Measurements from ENCODE around the gene POLL.

GRCh38 chr10:101615525-101616116, 27.6 kb upstream of the POLL start:
- no peak for TF ChIP-seq ISL1 (CRISPR knock-in tag; IDR thresholded peaks at IDR 0.05)
- no peak for TF ChIP-seq POU6F1 (CRISPR knock-in tag; IDR thresholded peaks at IDR 0.05; ENCODE audit: borderline replicate concordance, low read depth)
- no peak for TF ChIP-seq ZC3H10 (CRISPR knock-in tag; IDR thresholded peaks at IDR 0.05)
- TF ChIP-seq CSDC2 (CRISPR knock-in tag; IDR thresholded peaks at IDR 0.05) = no peak
- no peak for TF ChIP-seq TOX (CRISPR knock-in tag; IDR thresholded peaks at IDR 0.05; ENCODE audit: borderline replicate concordance)
- TF ChIP-seq RARB (CRISPR knock-in tag; IDR thresholded peaks at IDR 0.05) = no peak
- no peak for TF ChIP-seq TCF4 (CRISPR knock-in tag; IDR thresholded peaks at IDR 0.05; ENCODE audit: borderline replicate concordance)
- TF ChIP-seq ZFP3 (CRISPR knock-in tag; IDR thresholded peaks at IDR 0.05) = no peak
- TF ChIP-seq ZNF70 (CRISPR knock-in tag; IDR thresholded peaks at IDR 0.05) = no peak
- TF ChIP-seq CREB5 (CRISPR knock-in tag; IDR thresholded peaks at IDR 0.05; ENCODE audit: low read depth) = no peak

Measured in SK-N-SH treated with all-trans-retinoic acid at 6 μM for 48 hours (cell line).